Osteocyte (in vitro differentiated cells): ENCODE results near the gene SIRPD. TPM values are rescaled to one million over a fixed set of nuclear protein-coding genes. Genes with fewer than 3 reads are reported as not detected.

Source experiments
- DNase-seq: peaks from one replicate; pipeline ENCODE4 v3.0.0; 2021; ENCODE audit warnings: mixed read lengths; ENCODE audit not compliant: unreplicated experiment; ENCODE audit errors: extremely low spot score
- H3K27ac Mint-ChIP-seq: one replicate; pipeline ENCODE4 v1.8.0; 2021; ENCODE audit warnings: mild to moderate bottlenecking, mixed read lengths; ENCODE audit not compliant: unreplicated experiment
- H3K27me3 Mint-ChIP-seq: one replicate; pipeline ENCODE4 v1.8.0; 2021; ENCODE audit warnings: mixed read lengths; ENCODE audit not compliant: unreplicated experiment
- H3K36me3 Mint-ChIP-seq: one replicate; pipeline ENCODE4 v1.8.0; 2021; ENCODE audit warnings: mixed read lengths; ENCODE audit not compliant: unreplicated experiment
- H3K4me1 Mint-ChIP-seq: one replicate; pipeline ENCODE4 v1.8.0; 2021; ENCODE audit warnings: mixed read lengths; ENCODE audit not compliant: unreplicated experiment
- H3K4me3 Mint-ChIP-seq: one replicate; pipeline ENCODE4 v1.8.0; 2021; ENCODE audit warnings: mild to moderate bottlenecking, moderate library complexity, mixed read lengths; ENCODE audit not compliant: unreplicated experiment
- H3K9me3 Mint-ChIP-seq: one replicate; pipeline ENCODE4 v1.8.0; 2021; ENCODE audit warnings: mixed read lengths; ENCODE audit not compliant: unreplicated experiment
- CTCF ChIP-seq: fragments of 200-600 bp; sonication (generic); IDR thresholded peaks from 2 replicates; pipeline ENCODE4 v1.5.0; 2021; ENCODE audit warnings: antibody characterized with exemption, mild to moderate bottlenecking, moderate library complexity
- total RNA-seq: library from RNA; stranded (reverse); gene quantifications from 2 replicates; pipeline ENCODE4 v1.2.1, GENCODE V29; 2021

SIRPD gene
- total RNA-seq, 1 donor from 2014 or later = not detected

DNA sequence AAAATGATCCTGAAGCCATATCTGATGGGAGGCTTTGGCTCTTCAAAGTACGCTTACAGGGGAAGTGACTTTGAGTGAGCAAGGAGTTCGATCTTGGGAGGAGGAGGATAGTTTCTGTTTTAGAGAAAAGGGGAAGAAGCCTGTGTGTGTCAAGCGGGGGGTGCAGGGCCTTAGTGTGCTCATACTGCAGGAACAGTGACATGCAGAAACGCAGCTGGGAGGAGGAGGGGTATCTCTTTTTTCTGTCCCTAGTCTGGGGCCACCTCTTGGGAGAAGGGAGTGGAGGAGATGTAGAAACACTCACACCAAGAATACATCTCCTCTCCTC is 19.8 kb downstream of the SIRPD start:
- Mint-ChIP-seq H3K9me3 (no peaks in the 10 kb centered on the region), H3K27ac (no peak overlapping the region), H3K27me3 (peaks cover 21% of the 10 kb centered on the region), H3K4me1 (no peaks in the 10 kb centered on the region), H3K36me3 (no peaks in the 10 kb centered on the region), H3K4me3 (no peak overlapping the region)
- TF ChIP-seq CTCF = no peak
- DNase-seq = no peak

GRCh38 chr20:1536893-1537730 is 20.4 kb downstream of the SIRPD start:
- no peak overlapping the region for H3K4me3 Mint-ChIP-seq
- DNase-seq = no peak
- no peaks in the 10 kb centered on the region for H3K36me3 Mint-ChIP-seq
- H3K27me3 Mint-ChIP-seq = peaks cover 16% of the 10 kb centered on the region
- no peak overlapping the region for H3K27ac Mint-ChIP-seq
- H3K4me1 Mint-ChIP-seq = no peaks in the 10 kb centered on the region
- TF ChIP-seq CTCF = no peak
- H3K9me3 Mint-ChIP-seq = no peaks in the 10 kb centered on the region

DNA sequence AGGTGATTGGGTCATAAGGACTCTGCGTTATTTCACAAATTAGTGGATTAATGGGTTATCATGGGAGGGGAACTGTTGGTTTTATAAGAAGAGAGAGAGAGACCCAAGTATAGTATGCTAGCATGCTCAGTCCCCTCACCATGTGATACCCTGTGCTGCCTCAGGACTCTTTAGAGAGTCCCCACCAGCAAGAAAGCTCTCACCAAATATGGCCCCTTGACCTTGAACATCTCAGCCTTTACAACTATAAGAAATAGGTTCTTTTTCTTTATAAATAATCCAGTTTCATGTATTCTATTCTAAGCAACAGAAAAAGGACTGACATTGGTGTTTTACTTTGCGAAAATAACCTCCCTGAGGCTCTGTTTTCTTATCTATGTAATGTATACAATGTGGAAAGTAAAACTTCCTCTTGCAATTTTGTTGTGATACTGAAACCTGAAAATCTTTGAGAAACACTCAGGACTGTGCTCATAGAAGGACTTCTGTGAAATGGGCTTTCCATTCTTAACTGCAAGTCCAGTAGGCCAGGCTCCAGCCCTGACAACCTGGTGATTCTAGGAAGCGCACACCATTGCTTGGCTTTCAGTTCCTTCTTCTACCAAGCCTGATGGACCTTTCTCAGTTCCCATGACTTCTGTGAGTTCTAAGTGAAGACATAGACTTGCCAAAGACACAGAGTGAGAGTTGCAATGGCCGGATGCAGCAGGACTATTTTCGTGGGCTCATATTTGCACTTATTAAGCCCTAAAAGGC is 21.9 kb downstream of the SIRPD start:
- no peaks in the 10 kb centered on the region for H3K36me3 Mint-ChIP-seq
- no peak for TF ChIP-seq CTCF

DNA sequence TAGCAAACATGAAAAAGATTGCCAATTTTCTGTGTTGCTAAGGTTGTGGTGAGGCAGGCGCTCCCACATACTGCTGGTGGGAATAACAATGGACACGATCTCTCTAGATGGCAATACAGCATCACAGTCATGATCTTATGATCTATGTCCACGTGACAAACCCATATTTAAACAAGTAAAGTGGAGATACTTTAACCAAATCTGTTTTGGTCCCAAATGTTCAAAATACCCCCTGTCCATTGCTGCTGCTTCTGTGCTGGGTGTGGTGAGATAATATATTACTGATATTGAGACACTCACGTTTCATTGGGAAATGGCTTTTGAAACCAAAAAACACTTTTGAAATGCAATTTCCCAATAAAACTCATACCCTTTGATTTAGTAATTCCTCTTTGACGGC is 23.0 kb downstream of the SIRPD start:
- peaks cover 26% of the 10 kb centered on the region for H3K27me3 Mint-ChIP-seq
- no peak for TF ChIP-seq CTCF

More for the DNA sequence above, 21.9 kb downstream of the SIRPD start:
- no peak overlapping the region for H3K4me3 Mint-ChIP-seq
- H3K4me1 Mint-ChIP-seq = no peaks in the 10 kb centered on the region
- H3K9me3 Mint-ChIP-seq = no peaks in the 10 kb centered on the region
- DNase-seq = no peak
- H3K27ac Mint-ChIP-seq = no peak overlapping the region
- H3K27me3 Mint-ChIP-seq = peaks cover 20% of the 10 kb centered on the region

DNA sequence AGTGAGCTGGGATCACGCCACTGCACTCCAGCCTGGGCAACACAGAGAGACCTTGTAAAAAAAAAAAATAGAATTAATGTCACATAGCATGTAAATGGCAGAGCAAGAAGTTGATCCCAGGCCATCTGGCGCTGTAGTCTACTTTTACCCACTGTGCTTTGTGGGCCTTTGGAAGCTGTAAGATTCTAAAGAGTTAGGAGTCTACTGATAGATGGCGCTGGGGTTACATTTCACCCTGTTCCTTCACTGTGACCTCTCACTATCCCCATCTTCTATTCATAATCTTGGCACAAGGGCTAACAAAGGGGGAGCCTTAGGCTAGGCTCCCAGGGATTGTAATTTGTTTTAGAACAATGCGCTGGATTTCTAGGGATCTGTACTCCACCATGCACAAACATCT is 24.4 kb downstream of the SIRPD start:
- DNase-seq = no peak
- Mint-ChIP-seq H3K27ac (no peak overlapping the region), H3K27me3 (peaks cover 26% of the 10 kb centered on the region), H3K9me3 (no peaks in the 10 kb centered on the region), H3K4me1 (no peaks in the 10 kb centered on the region), H3K36me3 (no peaks in the 10 kb centered on the region), H3K4me3 (no peak overlapping the region)
- TF ChIP-seq CTCF = no peak

More for the DNA sequence above, 23.0 kb downstream of the SIRPD start:
- Mint-ChIP-seq H3K4me1 (no peaks in the 10 kb centered on the region), H3K9me3 (no peaks in the 10 kb centered on the region), H3K4me3 (no peak overlapping the region), H3K27ac (no peak overlapping the region), H3K36me3 (no peaks in the 10 kb centered on the region)
- DNase-seq = no peak
